Hematopoietic multipotent progenitor cell treated with erythropoietin and hydrocortisone succinate and interleukin-3 and kit ligand, for 8 days (in vitro differentiated cells): ENCODE results near the gene LCE1A.
A peak's percentile ranks its signal among the peaks of the same experiment; 100 is the strongest.

Source experiments
- DNase-seq: peaks from one replicate; pipeline ENCODE4 v3.0.0-alpha.2; 2015

The LCE1A gene, protein sequence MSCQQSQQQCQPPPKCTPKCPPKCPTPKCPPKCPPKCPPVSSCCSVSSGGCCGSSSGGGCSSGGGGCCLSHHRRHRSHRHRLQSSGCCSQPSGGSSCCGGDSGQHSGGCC

DNA sequence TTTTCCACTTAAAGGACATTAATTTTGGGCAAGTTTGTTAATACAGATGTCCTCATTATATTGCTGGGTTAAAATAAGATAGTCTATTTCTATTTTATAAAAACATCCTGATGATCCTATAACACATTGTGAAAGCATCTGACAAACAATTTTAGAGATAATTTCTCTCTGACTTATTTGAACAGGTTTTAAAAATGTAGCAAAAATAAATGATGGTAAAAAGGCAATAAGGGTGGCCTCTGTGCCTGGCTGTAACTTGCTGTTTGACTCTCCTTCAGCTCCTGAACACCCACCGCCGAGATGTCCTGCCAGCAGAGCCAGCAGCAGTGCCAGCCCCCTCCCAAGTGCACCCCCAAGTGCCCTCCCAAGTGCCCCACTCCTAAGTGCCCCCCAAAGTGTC, at the start of gene LCE1A:
LCE1A (plus strand) TSS at position 301 of the 400 bp plus-strand sequence; CDS start at position 301, 0 bp downstream.
- DNase-seq, result no peak

DNA sequence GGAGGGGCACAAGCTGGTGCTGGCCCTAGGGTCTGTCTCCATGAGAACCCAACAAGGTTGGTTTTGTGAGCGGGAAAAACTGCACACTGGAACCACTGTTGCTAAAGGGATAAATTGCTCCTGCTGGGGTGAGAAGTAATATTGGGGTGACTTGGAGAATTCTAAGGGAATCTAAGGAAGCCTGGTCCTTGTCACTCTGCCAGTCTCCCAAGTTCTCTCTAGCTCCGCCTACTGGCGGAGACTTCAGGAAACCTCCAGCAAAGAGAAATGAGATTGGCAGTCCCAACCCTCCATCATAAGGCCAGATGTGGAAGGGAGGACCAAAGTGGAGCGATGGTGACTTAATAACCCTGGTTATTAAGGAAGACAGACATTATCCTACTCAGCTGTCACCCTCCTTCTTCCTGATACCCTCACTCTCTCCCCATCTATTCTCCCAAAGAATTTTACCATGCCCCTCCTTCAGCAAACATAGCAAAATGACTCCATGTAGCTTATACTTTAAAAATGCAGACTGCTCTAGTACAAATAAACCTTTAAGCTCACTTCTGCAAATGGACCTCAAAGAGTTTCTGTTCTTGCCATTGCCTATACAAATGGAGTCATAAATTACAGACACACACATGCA, 49.6 kb upstream of the LCE1A start:
- peak; percentile 33 for DNase-seq

DNA sequence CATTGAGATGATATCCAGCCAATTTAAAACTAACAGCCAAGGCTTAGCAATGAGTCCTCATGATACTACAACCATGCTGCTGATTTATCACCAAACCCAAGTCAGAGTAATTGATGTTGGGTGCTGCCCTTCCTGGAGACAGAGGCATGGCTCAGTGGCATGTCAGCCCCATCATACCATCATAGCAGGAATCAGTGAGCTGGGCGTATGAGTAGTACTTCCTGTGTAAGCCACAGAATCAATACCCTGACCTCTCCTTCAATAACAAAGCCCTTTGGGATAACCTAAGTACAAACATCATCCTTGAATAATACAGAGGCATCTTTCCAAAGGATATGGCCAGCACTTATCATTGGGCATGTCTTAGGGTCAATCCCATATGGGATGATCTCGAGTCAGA, 44.2 kb upstream of the LCE1A start:
- DNase-seq, result no peak

- no peak for DNase-seq
Measured at GRCh38 chr1:152786077-152786476, 41.2 kb upstream of the LCE1A start, which contains the start of gene LCE1E. Gene LCE1E (plus strand): TSS chr1:152786257. CDS start chr1:152787300, 1,043 bp downstream.

DNA sequence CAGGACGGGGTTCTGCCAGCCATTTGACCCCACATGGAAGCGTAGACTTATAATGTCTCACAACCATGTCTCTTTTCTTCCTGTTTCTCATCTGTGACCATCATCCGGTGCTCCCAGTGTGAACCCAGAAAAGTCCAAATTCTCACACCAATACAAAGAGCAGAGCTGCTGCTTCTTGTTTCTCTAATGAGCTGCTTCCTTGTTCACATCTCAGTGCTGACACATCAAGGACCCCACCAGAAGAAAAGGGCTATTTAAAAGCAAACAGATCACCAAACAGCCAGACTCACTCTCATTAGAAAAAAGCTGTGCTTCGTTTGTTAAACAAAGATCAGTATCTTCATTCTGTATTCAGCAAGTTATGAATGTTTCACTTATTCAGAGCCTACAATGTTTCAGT, 31.6 kb upstream of the LCE1A start:
- DNase-seq, result no peak

DNA sequence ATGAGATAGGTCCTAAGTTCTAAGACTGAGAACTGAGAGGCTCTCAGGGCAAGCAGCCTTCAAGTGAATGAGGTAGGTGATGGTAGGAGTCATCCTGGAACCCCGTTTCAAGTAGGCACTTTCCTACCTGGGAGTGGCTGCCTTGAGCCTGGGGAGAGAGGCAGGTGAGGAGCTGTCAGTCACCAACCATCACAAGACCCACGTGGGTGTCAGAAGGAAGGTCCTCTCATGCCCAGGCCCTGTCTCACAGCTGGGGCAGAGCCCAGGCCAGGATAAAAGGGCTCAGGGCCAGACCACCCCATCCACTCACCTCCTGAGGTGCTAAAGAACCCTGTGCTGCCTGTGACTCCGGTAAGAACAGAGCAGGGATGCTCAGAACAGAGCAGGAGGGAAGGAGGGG, 30.9 kb upstream of the LCE1A start, which contains the start of gene LCE1D:
LCE1D (plus strand) TSS at position 301 of the 400 bp plus-strand sequence. CDS start 1,074 bp downstream, outside the sequence.
- no peak for DNase-seq

GRCh38 chr1:152801333-152801732, 25.9 kb upstream of the LCE1A start:
- no peak for DNase-seq

- DNase-seq, result no peak
Measured at GRCh38 chr1:152806576-152806975, 20.7 kb upstream of the LCE1A start, which contains the start of gene LCE1C. Gene LCE1C (minus strand): TSS chr1:152806651. CDS start chr1:152805478, 1,173 bp downstream.

DNA sequence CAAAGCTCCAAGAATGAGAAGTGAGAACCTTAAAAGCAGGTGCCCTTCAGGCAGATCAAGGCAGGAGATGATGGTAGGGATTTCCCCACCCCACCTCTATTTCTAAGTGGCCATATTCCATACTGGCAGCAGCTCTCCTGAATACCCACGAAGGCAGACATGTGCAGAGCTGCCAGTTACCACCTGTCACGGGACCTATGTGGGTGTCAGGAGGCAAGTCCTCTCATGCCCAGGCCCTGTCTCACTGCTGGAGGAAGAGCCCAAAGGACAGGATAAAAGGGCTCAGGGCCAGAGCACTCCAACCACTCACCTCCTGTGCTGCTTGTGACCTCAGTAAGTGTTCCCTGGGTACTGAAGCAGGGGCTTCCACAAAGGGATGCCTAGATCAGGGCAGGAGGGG, 16.2 kb upstream of the LCE1A start:
- DNase-seq, result no peak

DNA sequence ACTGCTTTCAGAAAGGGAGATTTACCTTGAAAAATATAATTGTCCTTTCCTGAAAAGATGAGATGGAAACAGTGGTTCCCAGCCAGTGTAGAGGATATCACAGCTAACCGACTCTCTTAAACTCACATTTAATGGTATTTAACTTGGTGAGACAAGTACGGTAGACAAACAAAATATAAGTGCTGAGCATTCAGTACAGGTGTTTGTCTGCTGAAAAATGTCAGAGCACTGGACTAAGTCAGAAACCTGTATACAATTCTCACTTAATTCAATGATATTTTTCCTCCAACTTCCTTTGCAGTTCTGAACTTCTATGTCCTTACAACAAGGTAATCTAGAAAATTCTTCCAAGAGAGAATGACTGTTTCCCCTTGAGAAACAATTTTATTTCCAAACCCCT, 15.6 kb upstream of the LCE1A start, which contains the start of gene LCE1B:
LCE1B (plus strand) TSS at position 301 of the 400 bp plus-strand sequence. CDS start 476 bp downstream, outside the sequence.
- DNase-seq, result no peak

DNA sequence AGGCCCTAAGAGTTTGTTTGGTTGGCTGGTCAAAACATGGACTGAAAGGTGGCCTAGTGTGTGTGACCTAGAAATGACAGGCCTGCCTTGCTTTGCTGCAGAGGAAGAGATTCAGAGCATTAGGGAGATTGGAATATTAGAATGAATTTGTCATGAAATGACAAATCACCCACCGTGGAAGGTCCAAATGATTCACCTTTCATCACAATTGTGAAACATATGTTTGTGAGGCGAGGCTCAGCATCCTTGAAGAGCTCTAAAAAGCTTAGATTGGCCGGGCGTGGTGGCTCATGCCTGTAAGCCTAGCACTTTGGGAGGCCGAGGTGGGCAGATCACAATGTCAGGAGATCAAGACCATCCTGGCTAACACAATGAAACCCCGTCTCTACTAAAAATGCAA, 10.0 kb upstream of the LCE1A start:
- no peak for DNase-seq

GRCh38 chr1:152823294-152823693, 4.0 kb upstream of the LCE1A start:
- DNase-seq, result no peak

DNA sequence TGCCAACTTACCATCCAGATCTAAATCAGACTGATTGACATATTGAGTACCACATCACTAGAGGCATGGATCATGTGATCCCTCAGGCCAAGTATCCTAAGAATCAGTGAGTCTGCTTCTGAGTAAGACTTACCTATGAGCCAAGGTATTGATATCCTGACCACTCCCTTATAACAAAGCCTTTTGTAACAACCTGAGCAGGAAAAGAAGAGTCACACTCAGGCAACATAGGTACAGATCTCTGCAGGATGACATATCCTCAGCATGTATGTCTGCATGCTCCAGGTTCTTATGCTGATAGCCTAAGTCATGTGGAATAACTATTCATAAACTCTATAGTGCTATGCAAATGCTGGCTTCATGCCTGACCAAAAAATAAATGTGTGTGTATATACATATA, 2.3 kb upstream of the LCE1A start:
- DNase-seq, result no peak

DNA sequence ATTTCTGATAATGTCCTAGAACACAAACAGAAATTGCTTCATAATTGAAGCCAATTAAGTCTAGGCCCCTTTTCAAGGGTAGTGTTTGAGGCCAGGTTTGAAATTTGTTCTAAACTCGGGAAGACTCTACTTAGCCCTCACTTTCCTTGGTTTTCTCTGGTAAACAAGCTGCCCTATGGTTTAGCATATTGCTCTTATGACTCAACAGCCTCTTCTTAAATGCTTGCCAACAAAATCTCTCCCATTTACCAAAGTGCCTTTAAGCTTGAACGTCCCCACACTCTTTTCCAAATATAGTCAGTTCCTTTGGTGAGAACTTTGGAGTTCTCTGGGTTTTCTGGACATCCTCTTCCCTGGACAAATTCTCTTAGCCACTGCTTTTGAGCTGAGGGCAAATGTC, 9.6 kb downstream of the LCE1A start:
- DNase-seq, result no peak

GRCh38 chr1:152842556-152842955, 15.3 kb downstream of the LCE1A start, which contains the start of gene LCE6A:
Gene LCE6A (plus strand): TSS chr1:152842856. CDS start chr1:152843521, 665 bp downstream.
- DNase-seq, result no peak

DNA sequence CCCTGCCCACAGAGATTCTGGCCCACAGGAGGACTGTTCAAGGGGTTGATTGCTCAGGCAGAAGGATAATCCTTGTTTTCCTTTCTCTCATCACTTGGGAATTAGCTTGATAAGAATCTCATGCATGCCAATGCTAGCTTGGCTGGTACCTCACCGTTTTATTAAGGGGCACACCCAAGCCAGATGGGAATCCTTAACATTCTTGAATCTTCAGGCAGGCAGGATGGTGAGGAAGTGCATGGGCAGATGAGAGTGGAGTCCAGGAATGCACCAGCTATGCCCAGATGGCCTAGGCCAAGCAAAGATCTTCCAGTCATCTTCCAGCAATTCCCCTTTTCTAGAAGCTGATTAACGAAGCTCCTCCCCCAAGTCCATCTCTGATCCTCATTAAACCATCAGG, 28.4 kb downstream of the LCE1A start:
- no peak for DNase-seq

- no peak for DNase-seq
Measured at GRCh38 chr1:152858062-152858461, 30.8 kb downstream of the LCE1A start.

GRCh38 chr1:152859696-152860095, 32.4 kb downstream of the LCE1A start, which contains the start of gene LCE7A:
Gene LCE7A (plus strand): TSS chr1:152859996. CDS start chr1:152860698, 702 bp downstream.
- DNase-seq, result no peak

GRCh38 chr1:152860129-152860528, 32.9 kb downstream of the LCE1A start:
- no peak for DNase-seq

- DNase-seq, result no peak
Measured at GRCh38 chr1:152861374-152861773, 34.1 kb downstream of the LCE1A start.

GRCh38 chr1:152864443-152864842, 37.2 kb downstream of the LCE1A start:
- DNase-seq, result no peak

- no peak for DNase-seq
Measured at GRCh38 chr1:152866321-152866720, 39.0 kb downstream of the LCE1A start.

- DNase-seq, result peak; percentile 73
Measured at GRCh38 chr1:152869808-152870419, 42.6 kb downstream of the LCE1A start.
